ENCODE data around the gene OR7C1. TPM values are rescaled to one million over a fixed set of nuclear protein-coding genes. Genes with fewer than 3 reads are reported as not detected.

OR7C1 gene
- total RNA-seq, 1 donor from 2014 or later, result not detected

DNA sequence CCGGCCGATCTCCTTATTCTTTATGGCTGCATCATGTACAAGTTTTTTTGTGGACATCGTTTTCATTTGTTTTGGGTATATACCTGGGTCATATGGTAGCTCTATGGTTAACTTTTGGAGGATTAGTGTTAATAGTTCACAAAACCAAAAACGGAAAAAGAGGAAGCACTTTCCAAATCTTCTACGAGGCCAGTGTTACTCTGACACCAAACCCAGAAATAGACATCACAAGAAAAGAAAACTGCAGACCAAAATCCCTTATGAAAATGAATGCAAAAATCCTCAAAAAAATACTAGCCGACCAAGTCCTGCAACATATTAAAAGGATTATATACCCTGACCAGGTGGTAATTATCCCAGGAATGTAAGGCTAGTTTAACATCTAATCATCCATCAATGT is 86.4 kb downstream of the OR7C1 start:
- DNase-seq (ENCODE audit: low read depth), result no peak
- TF ChIP-seq, protein P1, sequence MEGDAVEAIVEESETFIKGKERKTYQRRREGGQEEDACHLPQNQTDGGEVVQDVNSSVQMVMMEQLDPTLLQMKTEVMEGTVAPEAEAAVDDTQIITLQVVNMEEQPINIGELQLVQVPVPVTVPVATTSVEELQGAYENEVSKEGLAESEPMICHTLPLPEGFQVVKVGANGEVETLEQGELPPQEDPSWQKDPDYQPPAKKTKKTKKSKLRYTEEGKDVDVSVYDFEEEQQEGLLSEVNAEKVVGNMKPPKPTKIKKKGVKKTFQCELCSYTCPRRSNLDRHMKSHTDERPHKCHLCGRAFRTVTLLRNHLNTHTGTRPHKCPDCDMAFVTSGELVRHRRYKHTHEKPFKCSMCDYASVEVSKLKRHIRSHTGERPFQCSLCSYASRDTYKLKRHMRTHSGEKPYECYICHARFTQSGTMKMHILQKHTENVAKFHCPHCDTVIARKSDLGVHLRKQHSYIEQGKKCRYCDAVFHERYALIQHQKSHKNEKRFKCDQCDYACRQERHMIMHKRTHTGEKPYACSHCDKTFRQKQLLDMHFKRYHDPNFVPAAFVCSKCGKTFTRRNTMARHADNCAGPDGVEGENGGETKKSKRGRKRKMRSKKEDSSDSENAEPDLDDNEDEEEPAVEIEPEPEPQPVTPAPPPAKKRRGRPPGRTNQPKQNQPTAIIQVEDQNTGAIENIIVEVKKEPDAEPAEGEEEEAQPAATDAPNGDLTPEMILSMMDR (conservative IDR thresholded peaks at IDR 0.05; ENCODE audit: low read depth, low read length), result no peak
- H3K4me3 ChIP-seq (ENCODE audit: low read depth, low read length), result no peak overlapping the region

Other genes starting within 250 kb of the OR7C1 start
- not detected in 2 replicates for gene ADGRE3, start 160.3 kb downstream of the OR7C1 start, total RNA-seq
- 5.7 and 6.3 TPM in 2 replicates for gene ZNF333, start 145.1 kb downstream of the OR7C1 start, total RNA-seq
- gene ADGRE2, start 56.6 kb downstream of the OR7C1 start, total RNA-seq, result under 0.01 and 0.12 TPM in 2 replicates
- not detected in 2 replicates for gene OR7A5, start within 50 bp of the OR7C1 start, total RNA-seq
- not detected in 2 replicates for gene OR7A10, start 13.7 kb upstream of the OR7C1 start, total RNA-seq
- not detected in 2 replicates for gene OR7A17, start 50.9 kb upstream of the OR7C1 start, total RNA-seq
- gene OR7C2, start 106.3 kb upstream of the OR7C1 start, total RNA-seq, result not detected in 2 replicates
- not detected in 2 replicates for gene SLC1A6, start 144.7 kb upstream of the OR7C1 start, total RNA-seq
- gene CASP14, start 214.3 kb upstream of the OR7C1 start, total RNA-seq, result not detected in 2 replicates
- gene OR1I1, start 247.0 kb upstream of the OR7C1 start, total RNA-seq, result not detected in 2 replicates

Measured in epithelial cell of proximal tubule (primary cell).